Epidermal melanocyte (primary cell): ENCODE measurements around the gene ATP2C2.
"Not testable (repeated sequence)": the region's sequence is repeated elsewhere in the genome, so short reads cannot be mapped to it uniquely, and the experiment has no call there.

Source experiments
- DNase-seq: peaks from one replicate; pipeline ENCODE4 v3.0.0; 2011; ENCODE audit warnings: low spot score; ENCODE audit not compliant: insufficient read length

ATP2C2 gene

GRCh38 chr16:84339766-84340165 lies 28.6 kb upstream of the ATP2C2 start:
- DNase-seq = no peak

DNA sequence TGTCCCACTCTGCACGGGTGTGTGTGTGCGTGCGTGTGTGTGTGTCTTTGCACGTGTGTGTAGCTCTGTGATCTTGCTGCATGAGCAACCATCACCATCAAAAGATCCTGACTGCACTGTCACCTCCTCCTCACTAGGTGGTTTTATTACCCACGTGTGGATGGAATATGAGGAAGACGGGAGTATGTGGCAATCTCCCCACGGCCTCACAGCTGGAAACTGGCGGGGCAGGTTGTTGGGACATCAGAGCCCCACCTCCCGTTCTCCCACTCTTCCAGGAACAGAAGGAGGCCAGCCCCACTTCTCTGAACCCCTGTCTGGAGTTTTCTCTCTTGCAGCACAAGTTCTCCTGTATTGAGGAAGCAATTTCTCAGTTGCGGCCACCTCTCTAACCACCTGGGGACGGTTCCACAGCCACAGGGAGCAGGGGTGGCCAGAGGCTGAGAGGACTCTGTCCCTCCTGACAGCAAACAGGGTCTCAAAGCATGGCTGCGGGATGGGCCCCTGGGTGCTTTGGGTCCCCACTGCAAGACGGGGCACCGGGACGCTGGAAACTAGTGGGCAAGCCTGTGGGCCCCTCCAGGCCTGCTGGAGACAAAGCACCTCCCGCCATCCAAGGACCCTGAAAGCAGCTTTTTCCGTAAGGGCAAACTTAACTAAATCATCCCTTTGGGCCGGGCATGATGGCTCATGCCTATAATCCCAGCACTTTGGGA lies 27.9 kb upstream of the ATP2C2 start:
- no peak for DNase-seq

DNA sequence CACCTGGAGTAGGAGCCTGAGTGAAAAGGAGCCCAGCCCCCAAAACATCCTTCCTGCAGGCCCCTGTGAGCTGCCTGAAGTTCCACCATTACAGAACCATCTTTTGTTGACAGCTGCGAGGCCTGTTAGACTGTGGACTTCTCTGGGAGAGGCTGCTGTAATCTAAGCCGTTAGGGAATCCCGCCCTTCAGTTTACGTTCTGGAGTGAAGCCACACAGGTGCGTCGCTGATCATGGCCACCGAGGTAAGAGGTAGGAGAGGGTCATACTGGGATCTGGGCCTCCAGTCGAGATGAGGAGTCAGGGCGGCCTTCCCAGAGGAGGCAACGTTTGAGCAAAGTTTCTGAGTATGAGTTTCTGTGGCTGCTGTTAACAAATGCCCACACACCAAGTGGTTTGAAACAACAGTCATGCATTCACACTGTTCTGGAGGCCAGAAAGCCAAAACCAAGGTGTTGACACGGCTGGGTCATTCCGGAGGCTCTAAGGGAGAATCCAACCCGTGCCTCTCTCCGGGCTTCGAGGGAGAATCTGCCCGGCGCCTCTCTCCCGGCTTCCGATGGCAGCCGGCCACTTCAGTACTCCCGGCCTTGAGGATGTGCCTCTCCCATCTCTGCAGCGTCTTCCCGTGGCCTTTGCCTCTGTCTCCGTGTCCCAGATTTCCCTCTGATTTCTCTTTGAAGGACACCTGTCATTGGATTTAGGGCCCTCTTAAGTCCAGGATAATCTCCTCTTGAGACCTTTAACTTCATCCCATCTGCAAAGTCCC lies 26.6 kb upstream of the ATP2C2 start:
- no peak for DNase-seq

GRCh38 chr16:84343800-84344199 lies 24.5 kb upstream of the ATP2C2 start:
- not testable (repeated sequence) for DNase-seq

- DNase-seq = no peak
Measured at GRCh38 chr16:84344781-84345180, 23.6 kb upstream of the ATP2C2 start.

- no peak for DNase-seq
Measured at GRCh38 chr16:84347161-84347560, 21.2 kb upstream of the ATP2C2 start.

DNA sequence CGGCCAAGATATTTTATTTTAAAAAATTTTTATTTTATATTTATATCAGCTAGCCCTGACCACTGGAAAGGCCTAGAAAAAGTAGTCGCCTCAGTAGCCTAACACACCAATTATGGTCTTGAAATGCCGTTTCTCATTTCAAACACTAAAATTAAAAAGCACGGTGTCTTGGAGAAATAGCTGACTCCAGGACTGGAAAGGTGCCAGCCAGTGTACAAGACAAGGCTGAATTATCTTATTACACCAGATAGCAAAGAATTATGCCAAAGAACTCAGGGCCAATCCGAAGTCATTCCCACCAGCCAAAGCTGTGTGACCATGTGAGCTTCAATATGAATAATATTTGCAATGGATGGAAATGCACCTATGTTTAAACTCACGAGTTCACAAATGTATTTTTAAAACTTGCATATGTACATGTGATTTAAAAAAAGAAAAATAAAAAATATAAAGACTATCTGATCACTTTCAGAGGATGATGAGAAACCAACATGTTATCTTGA lies 19.9 kb upstream of the ATP2C2 start:
- no peak for DNase-seq

DNA sequence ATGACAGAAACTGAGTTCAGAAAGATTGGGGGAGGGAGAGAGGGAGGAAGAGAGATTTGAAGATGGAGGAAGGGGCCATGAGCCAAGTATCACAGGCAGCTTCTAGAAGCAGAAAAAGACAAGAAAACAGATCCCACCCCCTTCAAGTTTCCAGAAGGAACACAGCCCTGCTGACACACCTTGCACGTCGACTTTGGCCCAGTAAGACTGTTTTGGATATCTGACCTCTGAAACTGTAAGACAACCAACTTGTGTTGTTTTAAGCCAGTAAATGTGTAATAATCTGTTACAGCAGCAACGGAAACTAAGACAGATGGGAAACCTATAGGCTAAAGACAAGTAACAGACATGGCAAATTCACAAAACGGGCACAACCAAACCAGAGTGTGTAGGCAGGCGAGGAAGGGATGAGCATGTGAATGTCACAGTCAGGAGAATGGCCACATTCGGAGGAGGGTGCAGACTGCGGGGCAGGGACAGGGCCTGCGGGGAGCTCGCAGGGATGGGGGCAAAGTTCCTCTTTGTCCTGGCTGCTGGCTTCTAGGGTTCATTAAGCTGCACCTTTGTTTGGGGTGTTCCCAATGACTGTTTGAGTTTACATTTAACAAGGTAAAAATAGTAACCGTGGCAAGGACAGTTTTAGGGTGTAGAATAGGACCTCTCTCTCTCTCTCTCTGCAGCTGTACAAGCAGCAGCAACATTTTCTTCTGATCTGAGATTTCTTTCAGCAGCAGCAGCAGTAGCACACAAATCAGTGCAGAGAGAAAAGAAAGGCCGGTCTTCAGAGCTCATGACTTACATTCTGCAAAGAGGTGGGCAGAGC lies 18.3 kb upstream of the ATP2C2 start:
- no peak for DNase-seq

GRCh38 chr16:84350685-84351400 lies 17.5 kb upstream of the ATP2C2 start:
- no peak for DNase-seq

DNA sequence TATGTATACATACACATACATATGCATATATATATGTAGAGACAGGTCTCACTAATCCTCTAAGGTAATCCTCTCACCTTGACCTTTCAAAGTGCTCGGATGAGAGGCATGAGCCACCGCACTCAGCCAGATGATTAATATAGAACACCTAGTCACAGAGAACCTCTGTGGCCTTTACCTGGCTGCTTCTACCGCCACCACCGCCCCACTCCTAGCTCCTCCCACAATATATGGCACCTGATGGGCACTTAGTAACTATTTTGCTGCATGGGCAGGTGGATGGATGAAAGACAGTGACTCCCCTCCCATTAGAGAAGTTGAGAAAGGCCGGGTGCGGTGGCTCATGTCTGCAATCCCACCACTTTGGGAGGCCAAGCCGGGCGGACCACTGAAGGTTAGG lies 16.7 kb upstream of the ATP2C2 start:
- no peak for DNase-seq

DNA sequence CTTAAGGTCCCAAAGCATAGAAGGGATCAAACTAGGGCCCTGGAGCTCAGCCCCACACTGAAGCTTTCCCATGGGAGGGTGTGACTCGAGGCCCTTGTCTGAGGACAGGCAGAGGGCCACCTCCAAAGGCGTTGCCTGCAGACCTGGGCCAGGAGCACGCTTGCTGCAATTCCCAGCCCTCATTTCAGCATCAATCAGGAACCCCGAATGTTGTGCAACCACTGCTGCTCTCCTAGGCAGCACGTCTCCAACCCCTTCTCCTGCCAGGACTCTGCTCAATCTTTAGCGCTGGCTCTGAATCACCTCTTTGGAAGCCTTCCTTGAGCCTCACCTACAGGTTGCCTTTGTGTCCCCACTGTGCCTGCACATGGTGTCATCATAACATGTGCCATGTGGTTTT lies 14.0 kb upstream of the ATP2C2 start:
- no peak for DNase-seq

DNA sequence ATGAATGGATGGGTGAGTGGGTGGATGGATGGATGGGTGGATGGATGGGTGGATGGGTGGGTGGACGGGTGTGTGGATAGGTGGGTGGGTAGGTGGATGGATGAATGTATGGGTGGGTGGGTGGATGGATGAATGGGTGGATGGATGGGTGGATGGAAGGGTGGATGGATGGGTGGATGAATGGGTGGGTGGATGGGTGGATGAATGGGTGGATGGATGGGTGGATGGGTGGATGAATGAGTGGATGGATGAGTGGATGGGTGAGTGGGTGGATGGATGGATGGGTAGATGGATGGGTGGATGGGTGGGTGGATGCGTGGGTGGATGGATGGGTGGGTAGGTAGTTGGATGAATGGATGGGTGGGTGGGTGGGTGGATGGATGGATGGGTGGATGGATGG lies 13.2 kb upstream of the ATP2C2 start:
- no peak for DNase-seq

GRCh38 chr16:84356176-84356575 lies 12.2 kb upstream of the ATP2C2 start:
- DNase-seq = no peak

GRCh38 chr16:84356591-84357116 lies 11.7 kb upstream of the ATP2C2 start:
- DNase-seq = no peak

DNA sequence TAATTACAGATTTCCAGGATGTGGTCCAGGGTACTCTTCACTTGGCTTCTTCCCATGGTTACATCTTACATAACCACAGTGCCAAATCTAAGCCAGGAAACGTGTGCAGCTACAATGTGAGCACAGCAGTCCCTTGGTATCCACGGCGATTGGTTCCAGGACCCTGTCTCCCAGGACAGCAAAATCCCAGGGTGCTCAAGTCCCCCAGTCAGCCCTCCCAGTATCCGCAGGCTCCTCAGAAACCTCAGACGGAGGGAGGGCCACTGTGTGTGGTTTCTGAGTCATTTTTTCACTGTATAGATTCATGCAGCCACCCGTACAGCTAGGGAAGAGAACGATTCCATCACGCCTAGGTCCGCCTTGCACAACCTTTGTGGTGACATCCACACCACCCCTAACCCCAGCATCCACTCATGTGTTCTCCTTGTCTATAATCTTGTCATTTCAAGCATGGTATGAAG lies 11.1 kb upstream of the ATP2C2 start:
- DNase-seq = no peak

GRCh38 chr16:84358601-84359295 lies 9.6 kb upstream of the ATP2C2 start:
- DNase-seq = no peak

GRCh38 chr16:84359326-84359725 lies 9.0 kb upstream of the ATP2C2 start:
- no peak for DNase-seq

DNA sequence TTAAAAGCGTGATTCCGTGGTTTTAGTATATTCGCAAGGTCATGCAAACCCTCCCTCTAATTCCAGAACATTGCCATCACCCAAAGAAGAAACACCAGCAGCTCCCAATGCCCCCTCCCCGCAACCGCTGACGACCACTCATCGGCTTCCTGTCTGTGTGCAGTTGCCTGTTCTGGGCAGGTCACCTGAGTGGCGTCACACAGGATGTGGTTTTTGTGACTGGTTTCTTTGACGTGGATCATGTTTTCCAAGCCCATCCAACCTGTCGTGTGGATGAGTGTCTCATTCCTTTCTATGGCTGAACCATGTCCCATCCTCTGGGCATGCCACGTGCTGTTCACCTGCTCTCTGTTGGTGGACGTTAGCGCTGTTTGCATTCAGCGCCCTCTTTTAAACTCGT lies 8.2 kb upstream of the ATP2C2 start:
- DNase-seq = no peak

DNA sequence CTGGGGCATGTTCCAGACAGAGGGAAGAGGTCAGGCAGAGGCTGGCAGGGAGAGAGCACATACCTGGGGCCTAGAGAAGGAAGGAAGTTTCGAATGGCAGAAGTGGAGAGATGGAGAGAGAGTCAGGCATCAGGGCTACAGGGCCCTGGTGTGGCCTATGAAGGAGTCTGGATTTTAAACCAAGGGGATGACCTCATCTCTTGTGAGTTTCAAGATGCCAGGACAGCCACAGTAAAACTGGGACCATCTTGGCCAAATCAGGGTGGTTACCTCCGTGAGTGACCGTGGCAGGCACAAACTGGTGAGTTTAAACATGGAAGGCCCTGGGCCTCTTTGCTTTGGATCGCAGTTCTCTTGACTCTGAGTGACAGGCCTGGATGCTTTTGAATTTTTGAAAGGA lies 7.6 kb upstream of the ATP2C2 start:
- no peak for DNase-seq

- no peak for DNase-seq
Measured at GRCh38 chr16:84361546-84361945, 6.8 kb upstream of the ATP2C2 start.
